HFFc6 (cell line): Measurements from ENCODE around the gene SYT13. TPM values are rescaled to one million over a fixed set of nuclear protein-coding genes. Genes with fewer than 3 reads are reported as not detected.
A peak's percentile ranks its signal among the peaks of the same experiment; 100 is the strongest.
"Not testable (repeated sequence)": the region's sequence is repeated elsewhere in the genome, so short reads cannot be mapped to it uniquely, and the experiment has no call there.

Experiments
- DNase-seq: peaks from one replicate; pipeline ENCODE4 v3.0.0-alpha.2; 2018
- H3K27ac Mint-ChIP-seq: 2 replicates; pipeline ENCODE4 v1.8.0; 2020; ENCODE audit warnings: mild to moderate bottlenecking, mixed read lengths
- H3K27me3 Mint-ChIP-seq: 2 replicates; pipeline ENCODE4 v1.8.0; 2021; ENCODE audit warnings: mild to moderate bottlenecking, moderate library complexity, mixed read lengths; ENCODE audit not compliant: insufficient read depth
- H3K36me3 Mint-ChIP-seq: 2 replicates; pipeline ENCODE4 v1.8.0; 2021; ENCODE audit warnings: low read depth, mixed read lengths
- H3K4me1 Mint-ChIP-seq: 2 replicates; pipeline ENCODE4 v1.8.0; 2020; ENCODE audit warnings: low read depth, mixed read lengths
- H3K4me3 Mint-ChIP-seq: 2 replicates; pipeline ENCODE4 v1.8.0; 2020; ENCODE audit warnings: mild to moderate bottlenecking, moderate library complexity, mixed read lengths
- H3K9me3 Mint-ChIP-seq: 2 replicates; pipeline ENCODE4 v1.8.0; 2020; ENCODE audit warnings: mild to moderate bottlenecking, mixed read lengths
- total RNA-seq, 6 experiments: library from RNA; stranded (reverse); fragmentation: NEBNext Ultra II Directional; extraction: Animal tissue kit (Norgen Biotek cat#: 25700); gene quantifications; 2 replicates in 1 of 6; 3 replicates in 5 of 6; pipeline ENCODE4 v1.2.3, GENCODE V29; 2021
- TF ChIP-seq, protein P1 (sequence below): fragments of 200-600 bp; sonication (generic); IDR thresholded peaks from 2 replicates; pipeline ENCODE4 v1.5.0; 2021; ENCODE audit warnings: antibody characterized with exemption, mild to moderate bottlenecking

Gene SYT13
- total RNA-seq, 6 experiments from 2014 or later = not detected

DNA sequence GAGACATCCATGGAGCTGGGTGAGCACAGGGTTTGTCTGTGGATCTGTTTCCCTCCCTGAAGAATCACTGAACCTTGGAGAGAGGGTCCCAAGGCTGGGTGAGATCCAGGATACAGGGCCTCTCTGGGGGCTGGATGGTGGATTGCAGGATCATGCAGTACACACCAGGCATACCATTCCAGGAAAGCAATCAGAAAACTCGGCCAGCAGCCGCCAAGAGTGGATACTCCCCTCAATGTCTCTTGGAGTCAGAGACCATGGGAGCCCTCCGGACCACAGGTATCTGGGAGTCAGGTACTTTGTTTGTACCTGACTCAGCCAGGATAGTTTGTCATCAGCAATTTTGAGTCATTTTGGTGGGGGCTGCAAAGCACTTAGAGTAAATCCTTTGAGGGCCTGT, 14.6 kb upstream of the SYT13 start:
- TF ChIP-seq, protein P1, sequence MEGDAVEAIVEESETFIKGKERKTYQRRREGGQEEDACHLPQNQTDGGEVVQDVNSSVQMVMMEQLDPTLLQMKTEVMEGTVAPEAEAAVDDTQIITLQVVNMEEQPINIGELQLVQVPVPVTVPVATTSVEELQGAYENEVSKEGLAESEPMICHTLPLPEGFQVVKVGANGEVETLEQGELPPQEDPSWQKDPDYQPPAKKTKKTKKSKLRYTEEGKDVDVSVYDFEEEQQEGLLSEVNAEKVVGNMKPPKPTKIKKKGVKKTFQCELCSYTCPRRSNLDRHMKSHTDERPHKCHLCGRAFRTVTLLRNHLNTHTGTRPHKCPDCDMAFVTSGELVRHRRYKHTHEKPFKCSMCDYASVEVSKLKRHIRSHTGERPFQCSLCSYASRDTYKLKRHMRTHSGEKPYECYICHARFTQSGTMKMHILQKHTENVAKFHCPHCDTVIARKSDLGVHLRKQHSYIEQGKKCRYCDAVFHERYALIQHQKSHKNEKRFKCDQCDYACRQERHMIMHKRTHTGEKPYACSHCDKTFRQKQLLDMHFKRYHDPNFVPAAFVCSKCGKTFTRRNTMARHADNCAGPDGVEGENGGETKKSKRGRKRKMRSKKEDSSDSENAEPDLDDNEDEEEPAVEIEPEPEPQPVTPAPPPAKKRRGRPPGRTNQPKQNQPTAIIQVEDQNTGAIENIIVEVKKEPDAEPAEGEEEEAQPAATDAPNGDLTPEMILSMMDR = no peak

DNA sequence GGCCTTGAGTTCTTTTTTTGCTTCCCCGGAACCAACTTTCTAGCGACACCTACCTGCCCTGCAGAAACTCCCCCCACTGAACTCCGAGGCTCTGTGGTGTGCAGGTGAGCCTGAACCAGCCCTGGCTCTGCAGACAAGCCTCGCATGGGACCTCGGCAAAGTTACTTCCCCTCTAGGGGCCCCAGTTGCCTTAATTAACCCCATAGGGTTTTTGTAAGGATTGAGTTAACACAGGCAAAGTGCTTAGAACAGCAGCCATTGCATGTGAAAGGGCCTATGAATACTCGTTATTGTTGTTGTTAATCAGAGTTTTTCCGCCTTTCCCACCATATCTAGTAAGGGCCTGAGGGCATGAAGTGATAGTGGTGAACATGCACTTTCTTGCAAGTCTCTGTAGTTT, 12.6 kb upstream of the SYT13 start:
- TF ChIP-seq, protein P1 = no peak
- no peaks in the 10 kb centered on the region for H3K36me3 Mint-ChIP-seq
- H3K4me1 Mint-ChIP-seq = no peaks in the 10 kb centered on the region
- H3K27me3 Mint-ChIP-seq = peaks cover 15% of the 10 kb centered on the region
- H3K27ac Mint-ChIP-seq = no peak overlapping the region
- no peaks in the 10 kb centered on the region for H3K9me3 Mint-ChIP-seq
- no peak for DNase-seq
- H3K4me3 Mint-ChIP-seq = no peak overlapping the region

More for the DNA sequence above, 14.6 kb upstream of the SYT13 start:
- H3K36me3 Mint-ChIP-seq = no peaks in the 10 kb centered on the region
- no peak for DNase-seq
- H3K27ac Mint-ChIP-seq = no peak overlapping the region
- H3K4me1 Mint-ChIP-seq = no peaks in the 10 kb centered on the region
- H3K9me3 Mint-ChIP-seq = no peaks in the 10 kb centered on the region
- H3K27me3 Mint-ChIP-seq = peaks cover 25% of the 10 kb centered on the region
- no peak overlapping the region for H3K4me3 Mint-ChIP-seq

DNA sequence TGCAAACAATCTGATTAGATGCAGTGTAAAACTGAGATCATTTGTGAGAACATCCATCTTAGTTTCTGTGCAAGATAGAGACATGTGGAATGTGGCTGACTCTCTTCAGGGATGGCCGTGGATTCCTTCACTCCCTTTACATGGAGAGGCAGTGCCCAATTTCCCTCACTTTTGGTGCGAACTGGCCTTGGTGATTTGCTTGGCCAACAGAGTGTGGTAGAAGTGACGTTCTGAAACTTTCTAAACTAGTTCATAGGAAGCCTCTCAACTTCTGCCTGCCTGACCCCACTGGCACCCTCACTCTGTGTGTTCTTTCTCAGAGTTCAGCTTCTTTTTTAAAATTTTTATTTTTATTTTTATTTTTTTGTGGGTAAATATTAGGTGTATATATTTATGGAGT, 9.9 kb upstream of the SYT13 start:
- Mint-ChIP-seq H3K4me1 (no peaks in the 10 kb centered on the region), H3K27ac (no peak overlapping the region), H3K27me3 (peaks cover 12% of the 10 kb centered on the region), H3K9me3 (no peaks in the 10 kb centered on the region), H3K4me3 (no peak overlapping the region), H3K36me3 (no peaks in the 10 kb centered on the region)
- no peak for DNase-seq
- TF ChIP-seq, protein P1 = no peak

DNA sequence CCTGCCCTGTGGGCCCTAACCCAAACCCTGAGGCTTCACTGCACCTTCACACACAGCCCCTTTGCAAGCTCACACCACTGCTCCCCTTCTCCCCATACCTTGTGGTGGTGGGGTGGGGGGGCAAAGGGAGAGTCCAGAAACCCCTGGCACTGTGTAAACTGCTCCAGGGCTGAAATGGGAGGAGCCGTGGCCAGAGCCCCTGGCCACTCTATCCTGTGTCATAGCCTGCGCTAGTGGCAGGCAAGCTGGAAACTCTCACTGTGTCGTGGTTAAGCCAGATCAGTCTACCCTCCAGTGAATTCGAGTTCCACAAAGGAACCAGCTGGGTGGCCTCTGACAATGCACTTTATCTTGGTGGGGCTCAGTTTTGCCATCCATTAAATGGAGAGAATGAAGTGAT, 8.4 kb upstream of the SYT13 start:
- no peak overlapping the region for H3K4me3 Mint-ChIP-seq
- H3K36me3 Mint-ChIP-seq = no peaks in the 10 kb centered on the region
- no peak for DNase-seq

DNA sequence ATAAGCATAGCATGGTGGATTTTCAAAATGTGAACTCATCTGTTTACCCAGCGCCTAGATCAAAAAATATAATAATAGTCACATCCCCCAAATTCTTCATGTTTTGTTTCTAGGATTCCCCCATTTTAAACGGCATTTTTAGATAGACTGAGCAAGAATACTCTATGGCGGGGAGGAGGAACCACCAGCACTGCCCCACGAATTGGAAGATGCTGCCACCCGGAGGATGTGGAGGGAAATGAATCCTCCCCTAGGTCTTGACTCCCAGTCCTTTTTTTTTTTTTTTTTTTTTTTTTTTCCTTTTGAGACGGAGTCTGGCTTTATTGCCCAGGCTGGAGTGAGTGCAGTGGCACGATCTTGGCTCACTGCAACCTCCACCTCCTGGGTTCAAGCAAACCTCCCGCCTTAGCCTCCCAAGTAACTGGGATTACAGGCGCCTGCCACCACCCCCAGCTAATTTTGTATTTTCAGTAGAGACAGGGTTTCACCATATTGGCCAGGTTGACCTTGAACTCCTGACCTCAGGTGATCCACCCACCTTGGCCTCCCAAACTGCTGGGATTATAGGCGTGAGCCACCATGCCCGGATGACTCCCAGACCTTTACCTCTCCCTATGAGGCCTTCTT, 7.5 kb upstream of the SYT13 start:
- not testable (repeated sequence) for H3K36me3 Mint-ChIP-seq, H3K9me3 Mint-ChIP-seq, H3K27ac Mint-ChIP-seq, H3K4me3 Mint-ChIP-seq
- Mint-ChIP-seq H3K4me1 (peaks cover 12% of the 10 kb centered on the region), H3K27me3 (peaks cover 18% of the 10 kb centered on the region)
- TF ChIP-seq, protein P1 = peak; percentile 78
- DNase-seq = peak; percentile 70

More for the DNA sequence above, 8.4 kb upstream of the SYT13 start:
- H3K27me3 Mint-ChIP-seq = peaks cover 18% of the 10 kb centered on the region
- TF ChIP-seq, protein P1 = no peak
- no peak overlapping the region for H3K27ac Mint-ChIP-seq
- H3K4me1 Mint-ChIP-seq = peaks cover 4% of the 10 kb centered on the region
- H3K9me3 Mint-ChIP-seq = no peaks in the 10 kb centered on the region
